ENCODE measurements around the gene WDR31.
"Not testable (repeated sequence)": the region's sequence is repeated elsewhere in the genome, so short reads cannot be mapped to it uniquely, and the experiment has no call there.

The WDR31 gene

GRCh38 chr9:113368348-113368981 lies 28.4 kb upstream of the WDR31 start:
- DNase-seq = no peak

DNA sequence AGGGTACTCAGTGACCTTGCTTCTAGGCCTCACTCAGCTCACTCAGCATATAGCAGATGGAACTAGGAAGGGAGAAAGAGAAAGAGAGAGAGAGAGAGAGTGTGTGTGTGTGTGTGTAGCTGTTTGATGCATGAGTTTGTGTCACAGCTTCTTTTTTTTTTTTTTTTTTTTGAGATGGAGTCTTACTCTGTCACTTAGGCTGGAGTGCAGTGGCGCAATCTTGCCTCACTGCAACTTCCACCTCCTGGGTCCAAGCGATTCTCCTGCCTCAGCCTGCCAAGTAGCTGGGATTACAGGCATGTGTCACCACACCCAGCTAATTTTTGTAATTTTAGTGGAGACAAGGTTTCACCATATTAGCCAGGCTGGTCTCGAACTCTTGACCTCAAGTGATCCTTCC lies 25.6 kb upstream of the WDR31 start:
- not testable (repeated sequence) for DNase-seq

DNA sequence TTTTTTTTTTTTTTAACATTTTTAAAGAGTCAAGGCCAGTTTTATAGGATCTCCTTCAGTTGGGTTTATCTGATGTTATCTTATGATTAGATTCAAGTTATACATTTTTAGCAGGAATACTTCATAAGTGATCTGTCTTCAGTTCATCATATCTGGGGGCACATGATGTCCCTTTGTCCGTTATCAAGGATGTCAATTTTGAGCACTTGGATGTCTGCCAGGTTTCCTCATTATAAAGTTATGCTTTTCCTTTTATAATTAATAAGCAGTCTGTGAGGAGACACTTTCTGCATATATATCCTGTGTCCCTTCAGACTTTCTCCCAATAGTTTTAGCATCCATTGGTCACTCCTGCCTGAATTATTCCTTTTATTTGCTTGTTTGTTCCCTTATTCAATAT lies 24.9 kb upstream of the WDR31 start:
- no peak for DNase-seq

DNA sequence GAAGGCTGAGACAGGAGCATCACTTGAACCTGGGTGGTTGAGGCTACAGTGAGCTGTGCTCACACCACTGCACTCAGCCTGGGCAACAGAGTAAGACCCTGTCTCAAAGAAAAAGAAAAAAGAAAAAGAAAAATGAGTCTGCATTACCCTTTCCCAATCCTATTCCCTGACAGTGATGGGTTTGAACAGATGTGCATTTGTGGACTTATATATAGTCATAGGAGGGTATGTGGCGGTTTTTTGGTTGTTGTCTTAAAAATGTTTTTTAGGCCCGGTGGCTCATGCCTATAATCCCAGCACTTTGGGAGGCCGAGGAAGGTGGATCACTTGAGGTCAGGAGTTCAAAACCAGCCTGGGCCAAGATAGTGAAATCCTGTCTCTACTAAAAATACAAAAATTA lies 23.3 kb upstream of the WDR31 start:
- DNase-seq = no peak

- DNase-seq = no peak
Observed at GRCh38 chr9:113361304-113362018, 21.4 kb upstream of the WDR31 start.

- no peak for DNase-seq
Observed at GRCh38 chr9:113360242-113360842, 20.3 kb upstream of the WDR31 start.

GRCh38 chr9:113359385-113359784 lies 19.3 kb upstream of the WDR31 start:
- no peak for DNase-seq

DNA sequence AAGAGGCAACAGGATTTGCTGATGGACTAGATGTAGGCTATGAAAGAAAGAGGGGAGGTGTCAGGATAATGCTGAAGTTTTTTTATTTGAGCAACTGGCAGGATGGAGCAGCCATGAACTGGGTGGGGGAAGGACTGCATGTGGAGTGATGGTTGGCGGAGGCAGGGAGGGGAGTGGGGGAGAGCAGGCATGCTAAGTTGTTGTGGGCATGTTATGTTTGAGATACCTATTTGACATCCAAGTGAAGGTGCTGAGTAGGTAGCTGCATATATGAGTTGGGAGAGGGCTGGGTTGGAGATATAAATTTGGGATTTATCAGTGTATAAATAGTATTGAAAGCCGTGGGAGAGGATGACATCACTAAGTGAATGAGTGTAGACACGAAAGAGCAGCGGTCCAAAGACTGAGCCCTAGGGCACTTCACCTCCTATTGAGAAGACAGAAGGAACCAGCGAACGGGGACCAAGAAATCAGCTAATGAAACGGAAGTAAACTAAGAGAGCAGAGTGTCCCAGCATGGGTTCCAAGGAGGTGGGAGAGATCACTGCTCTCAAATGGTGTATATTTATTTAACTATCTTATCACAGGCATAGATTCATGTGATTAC lies 16.7 kb upstream of the WDR31 start:
- no peak for DNase-seq

GRCh38 chr9:113355040-113355596 lies 15.0 kb upstream of the WDR31 start:
- DNase-seq = no peak

DNA sequence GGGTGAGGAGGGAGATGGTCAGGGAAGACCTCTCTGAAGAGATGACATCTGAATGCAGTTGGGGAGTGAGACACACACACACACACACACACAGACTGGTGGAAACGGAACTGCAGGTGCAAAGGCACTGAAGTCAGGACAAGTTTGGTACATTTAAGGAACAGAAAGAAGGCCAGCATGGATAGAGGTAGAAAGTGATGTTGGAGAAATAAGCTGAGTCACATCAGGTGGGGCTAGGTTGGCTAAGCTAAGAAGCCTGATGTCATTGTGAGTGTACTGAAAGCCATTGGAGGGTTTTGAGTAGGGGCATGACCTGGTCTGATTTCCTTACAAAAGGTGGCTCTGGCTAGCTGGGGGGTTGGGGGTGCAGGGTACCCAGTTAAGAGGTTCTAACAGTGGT lies 12.3 kb upstream of the WDR31 start:
- no peak for DNase-seq

- no peak for DNase-seq
Observed at GRCh38 chr9:113352006-113352405, 11.9 kb upstream of the WDR31 start.

DNA sequence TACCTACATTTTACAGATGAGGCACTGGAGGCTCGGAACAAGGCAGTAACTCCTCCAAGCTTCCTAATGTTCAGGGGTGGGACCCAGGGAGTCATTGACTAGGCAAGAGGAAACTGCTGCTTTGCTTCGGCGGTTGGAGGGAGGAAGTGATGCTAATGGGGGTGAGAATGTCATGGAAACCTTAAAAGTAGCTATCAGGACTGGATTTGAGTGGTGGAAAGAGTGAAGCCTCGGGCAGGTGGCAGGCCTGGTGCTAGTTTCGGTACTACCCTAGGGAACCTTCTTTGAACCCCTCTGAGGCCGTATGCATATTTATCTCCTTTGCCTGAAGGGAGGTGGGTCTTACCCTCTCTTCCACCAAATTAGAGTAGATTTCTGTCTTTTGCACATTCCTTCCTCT lies 10.9 kb upstream of the WDR31 start:
- peak; percentile 25 to 39 for DNase-seq

DNA sequence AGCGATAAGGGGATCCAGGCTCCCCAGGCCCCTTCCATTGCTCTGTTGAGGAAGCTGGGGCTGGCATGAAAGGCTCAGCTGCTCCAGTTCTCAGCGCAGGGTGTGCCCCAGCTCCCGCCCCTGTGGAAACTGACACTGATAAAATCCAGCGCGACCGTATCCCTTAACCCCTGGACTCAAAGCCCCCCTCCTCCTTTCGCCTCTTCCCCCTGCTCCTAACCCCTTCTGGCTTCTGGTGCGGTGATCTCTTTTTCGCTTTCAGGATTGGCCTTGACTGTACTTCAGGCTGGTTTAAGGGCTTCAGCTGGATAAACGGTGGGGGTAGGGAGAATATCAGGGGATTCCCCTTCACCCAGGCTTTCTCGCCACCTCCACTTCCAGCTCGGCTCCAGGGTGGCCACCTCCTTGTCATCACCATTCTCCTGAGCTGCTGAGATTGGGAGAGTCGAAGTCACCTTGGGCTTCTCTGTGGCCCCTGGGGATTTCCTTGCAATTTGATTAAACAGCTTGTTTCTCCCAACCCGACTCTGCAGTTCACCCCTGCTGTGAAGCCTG lies 10.1 kb upstream of the WDR31 start:
- no peak for DNase-seq

DNA sequence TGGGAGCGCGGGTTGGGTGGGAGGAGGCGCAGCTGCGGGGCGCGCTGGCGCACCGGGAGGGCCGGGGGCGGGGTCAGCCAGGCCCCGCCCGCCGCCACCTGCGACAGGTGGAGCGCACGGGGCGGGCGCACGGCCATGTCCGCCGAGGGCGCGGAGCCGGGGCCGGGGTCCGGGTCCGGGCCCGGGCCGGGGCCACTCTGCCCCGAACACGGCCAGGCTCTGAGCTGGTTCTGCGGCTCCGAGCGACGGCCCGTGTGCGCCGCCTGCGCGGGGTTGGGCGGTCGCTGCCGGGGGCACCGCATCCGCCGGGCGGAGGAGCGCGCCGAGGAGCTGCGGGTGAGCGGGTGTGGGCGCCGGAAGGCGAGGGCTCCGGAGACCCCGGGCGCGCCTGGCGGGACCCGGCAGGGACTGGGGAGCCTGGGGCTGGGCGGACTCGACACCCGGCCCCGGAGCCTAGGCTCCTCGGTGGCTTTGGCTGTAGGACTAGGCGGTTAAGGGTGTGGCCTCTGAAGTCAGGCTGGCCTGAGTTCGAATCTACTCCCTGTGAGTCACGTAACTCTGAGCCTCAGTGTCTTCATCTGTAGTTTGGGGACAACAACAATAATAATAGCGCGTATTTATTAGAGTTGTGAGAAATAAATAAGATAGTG lies 9.5 kb upstream of the WDR31 start, which contains the start of gene BSPRY:
BSPRY (plus strand) TSS at position 97 of the 650 bp plus-strand sequence; CDS start at position 136, 39 bp downstream.
- peak; percentile 28 to 30 for DNase-seq

DNA sequence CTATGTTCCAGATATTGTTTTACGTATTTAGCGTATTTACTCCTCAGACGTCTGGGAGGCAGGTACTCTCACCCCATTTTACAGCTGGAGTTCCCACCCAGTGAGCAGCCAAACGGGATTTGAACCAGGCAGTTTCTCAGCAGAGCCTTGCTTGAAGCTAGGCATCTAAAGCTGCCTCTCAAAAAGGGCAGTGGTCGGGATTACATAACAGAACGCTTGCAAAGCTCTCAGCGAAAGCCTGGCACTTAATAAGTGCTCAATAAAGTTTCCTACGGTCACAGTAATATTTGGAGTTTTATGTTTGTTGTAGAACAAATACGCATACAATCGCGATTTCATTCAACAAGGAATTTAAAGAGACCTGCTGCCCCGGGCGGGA lies 9.0 kb upstream of the WDR31 start:
- DNase-seq = no peak

DNA sequence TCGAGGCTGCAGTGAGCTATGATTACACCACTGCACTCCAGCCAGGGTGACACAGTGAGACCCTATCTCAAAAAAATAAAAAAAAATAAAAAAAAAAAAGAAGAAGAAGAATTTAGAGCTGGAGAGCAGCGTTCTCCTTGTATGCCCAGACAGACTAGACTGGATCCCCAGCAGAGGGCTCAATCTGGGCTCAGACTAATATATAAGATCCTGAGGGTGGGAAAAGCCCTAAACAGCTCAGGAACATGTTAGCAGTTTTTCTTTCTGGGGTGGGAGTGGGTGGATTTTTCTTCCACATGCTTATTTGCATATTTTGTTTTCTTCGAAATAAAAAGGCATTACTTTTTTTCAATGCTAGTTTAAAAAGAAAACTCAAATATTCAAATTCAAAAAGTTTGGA lies 8.4 kb upstream of the WDR31 start:
- no peak for DNase-seq

DNA sequence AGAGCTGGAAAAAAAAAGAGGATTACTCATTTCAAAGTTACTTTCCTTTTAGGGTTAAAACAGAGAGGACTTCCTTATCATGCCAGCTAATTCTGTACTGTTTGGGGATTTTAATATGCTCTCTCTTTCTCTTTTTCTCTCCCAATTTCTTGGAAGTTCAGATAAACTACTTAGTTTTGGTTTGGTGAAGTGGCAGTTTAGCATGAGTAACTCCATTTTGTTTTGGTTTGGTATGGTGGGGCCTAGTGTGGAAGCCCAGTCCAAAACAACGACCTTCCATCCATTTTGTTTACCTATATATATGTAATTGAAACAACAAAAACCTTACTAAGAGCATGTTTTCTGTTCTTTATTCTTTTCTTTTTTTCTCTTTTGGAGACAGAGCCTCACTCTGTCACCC lies 5.6 kb upstream of the WDR31 start:
- no peak for DNase-seq

- no peak for DNase-seq
Observed at GRCh38 chr9:113345190-113345589, 5.1 kb upstream of the WDR31 start.

DNA sequence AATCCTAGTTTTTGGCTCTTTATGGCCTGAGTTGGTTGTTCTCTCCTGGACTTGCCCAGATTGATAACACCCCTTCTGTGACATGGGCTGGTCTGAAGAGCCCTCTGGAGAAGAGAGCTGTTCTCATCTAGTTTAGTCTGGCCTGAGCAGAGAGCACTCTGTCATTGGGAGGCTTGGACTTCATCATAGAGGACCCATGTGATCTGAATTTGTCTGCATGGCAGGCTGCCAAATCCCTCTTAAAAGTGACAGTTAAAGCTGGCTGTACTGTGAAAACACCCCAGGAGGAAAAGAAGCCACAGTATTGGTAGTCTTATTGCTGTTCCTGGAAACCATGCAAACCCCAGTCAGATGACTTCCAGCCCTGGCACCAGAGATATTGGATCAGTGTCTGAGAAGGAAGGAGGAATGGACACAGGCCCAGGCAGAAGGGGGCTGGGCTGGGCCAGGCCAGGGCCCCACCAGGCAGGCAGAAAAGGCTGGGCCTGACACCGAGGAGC lies 3.7 kb upstream of the WDR31 start:
- DNase-seq = no peak

DNA sequence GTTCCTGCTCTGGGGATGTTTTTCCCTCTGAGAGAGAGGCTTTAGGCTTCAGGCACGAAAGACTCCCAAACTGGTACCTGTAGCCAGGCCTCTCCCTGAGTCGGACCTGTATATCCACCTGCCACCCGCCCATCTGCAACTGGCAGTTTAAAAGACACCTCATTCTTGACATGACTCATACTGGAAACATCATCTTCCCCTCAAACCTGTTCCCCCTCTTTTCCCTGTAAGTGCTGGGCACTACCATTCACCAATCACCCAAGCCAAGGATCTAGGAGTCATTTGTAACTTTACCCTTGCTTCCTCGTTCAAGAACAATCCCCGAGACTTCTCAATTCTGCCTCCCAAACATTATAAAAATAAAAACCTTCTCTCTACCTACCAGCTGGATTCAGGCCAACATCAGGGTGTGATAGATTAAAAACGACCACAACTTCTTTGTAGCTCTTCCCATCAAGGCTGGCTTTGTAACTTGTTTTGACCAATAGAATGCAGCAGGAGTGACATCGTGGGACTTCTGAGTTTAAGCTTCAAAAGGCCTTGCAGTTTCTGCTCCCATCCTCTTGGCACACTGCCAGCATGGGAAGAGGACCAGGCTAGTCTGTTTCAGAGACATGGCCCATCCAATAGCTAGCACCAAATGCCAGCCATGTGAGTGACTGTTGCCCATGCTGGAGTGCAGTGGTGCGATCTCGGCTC lies 1.8 kb upstream of the WDR31 start:
- no peak for DNase-seq

DNA sequence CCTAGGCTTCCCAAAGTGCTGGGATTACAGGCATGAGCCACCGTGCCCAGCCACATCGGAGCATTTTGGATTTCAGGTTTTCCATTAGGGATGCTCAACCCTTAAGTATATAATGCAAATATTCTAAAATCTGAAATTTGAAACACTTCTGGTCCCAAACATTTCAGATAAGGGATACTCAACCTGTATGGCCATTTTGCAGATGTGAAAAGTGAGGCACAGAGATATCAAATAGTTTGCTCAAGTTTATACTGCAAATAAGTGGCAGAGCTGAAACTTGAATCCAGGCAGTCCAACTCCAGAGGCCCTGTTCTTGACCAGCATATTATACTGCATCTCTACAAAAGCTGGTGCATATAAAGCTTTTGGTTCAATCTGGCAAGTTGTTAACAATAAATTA lies 2.4 kb downstream of the WDR31 start:
- DNase-seq = no peak

- no peak for DNase-seq
Observed at GRCh38 chr9:113331780-113332179, 8.3 kb downstream of the WDR31 start.
